RPMI7951 (cell line): ENCODE measurements around the gene PLEKHF1. TPM values are rescaled to one million over a fixed set of nuclear protein-coding genes. Genes with fewer than 3 reads are reported as not detected.
"Not testable (repeated sequence)": the region's sequence is repeated elsewhere in the genome, so short reads cannot be mapped to it uniquely, and the experiment has no call there.

Source experiments
- DNase-seq: peaks from one replicate; pipeline ENCODE4 v3.0.0-alpha.2; 2012; ENCODE audit warnings: low read depth
- total RNA-seq: library from RNA; depleted of rRNA; stranded (reverse); fragments of >200 nt; shearing (Covaris generic); gene quantifications from 2 replicates; pipeline ENCODE4 v1.2.3, GENCODE V29; 2014; rRNA removed

PLEKHF1 gene, protein sequence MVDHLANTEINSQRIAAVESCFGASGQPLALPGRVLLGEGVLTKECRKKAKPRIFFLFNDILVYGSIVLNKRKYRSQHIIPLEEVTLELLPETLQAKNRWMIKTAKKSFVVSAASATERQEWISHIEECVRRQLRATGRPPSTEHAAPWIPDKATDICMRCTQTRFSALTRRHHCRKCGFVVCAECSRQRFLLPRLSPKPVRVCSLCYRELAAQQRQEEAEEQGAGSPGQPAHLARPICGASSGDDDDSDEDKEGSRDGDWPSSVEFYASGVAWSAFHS
- total RNA-seq = 12.9 and 14.3 TPM in 2 replicates

DNA sequence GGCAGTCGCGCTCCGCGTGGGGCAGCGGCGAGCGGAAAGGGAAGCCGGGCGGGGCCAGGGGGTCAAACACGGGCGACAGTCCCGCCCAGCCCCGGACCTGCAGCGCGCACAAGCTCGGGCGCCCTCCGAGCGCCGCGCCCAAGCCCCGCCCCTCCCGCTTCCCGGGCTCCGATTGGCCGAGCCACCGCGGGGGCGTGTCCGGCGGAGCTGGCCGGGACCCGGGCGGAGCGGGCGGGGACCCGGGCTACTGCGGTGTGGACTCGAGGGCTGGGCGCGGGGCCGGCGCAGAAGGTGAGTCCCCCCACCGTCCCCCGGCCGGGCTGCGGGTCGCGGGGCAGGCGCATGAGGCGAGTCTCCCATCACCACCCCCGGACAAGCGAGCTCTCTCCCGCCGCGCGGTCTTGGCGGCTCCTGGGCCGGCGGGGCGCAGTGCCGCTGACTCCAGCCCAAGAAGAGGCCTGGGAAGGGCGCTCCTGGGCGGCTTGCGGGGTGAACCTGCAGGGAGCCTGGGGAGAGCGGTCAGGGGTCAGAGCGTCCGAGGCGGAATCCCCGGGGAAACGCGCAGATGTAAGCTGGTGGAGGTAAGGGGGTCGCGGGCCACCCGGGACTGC is at the start of gene PLEKHF1:
TSS of gene PLEKHF1 (plus strand) at position 247 of the 611 bp plus-strand sequence. CDS start 8,379 bp downstream, outside the sequence.
- peak; percentile 82 for DNase-seq

DNA sequence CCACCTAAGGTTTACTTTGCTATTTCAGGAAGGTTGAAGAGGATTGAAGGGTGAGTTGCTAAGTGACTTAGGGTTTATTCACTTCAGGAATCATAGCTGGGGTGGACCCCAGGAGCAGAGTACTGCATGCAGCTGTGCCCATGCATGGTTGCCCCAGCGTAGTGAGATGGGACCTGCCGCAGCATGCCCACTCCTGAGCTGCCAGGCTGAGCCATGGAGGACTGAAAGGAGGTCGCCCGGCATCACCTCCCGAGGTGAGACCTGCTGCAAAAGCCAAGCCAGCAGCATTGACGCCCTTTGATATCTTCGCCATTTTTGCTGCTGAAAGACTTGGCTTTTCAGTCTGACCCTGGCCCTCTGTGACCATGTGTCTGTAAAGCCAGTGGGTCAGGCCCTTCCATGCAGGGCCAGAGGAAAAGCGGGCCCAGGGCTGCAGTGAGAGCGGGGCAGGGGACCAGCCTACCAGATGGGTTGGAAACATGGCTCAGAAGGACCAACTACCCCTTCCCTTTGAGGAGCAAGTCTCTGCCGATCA is 49.3 kb upstream of the PLEKHF1 start:
- no peak for DNase-seq

DNA sequence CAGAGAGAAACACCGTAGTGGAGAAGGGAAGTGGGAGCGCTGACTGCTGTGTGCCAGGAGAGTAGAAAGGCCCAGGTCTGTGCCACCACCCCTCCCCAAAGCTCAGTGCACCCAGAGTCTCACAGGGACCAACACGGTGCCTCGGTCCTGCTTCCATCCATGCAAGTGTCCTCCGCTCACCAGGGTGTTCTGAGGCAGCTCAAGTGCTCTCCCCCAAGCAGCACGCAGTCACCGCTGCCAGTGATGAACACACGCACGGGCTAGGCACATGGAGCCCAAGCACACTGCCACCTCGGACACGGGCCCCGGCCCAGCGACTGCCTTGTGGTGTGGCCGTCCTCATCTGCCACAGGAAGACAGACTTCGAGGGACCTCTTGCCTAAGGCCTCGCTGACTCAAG is 48.7 kb upstream of the PLEKHF1 start:
- DNase-seq = no peak

DNA sequence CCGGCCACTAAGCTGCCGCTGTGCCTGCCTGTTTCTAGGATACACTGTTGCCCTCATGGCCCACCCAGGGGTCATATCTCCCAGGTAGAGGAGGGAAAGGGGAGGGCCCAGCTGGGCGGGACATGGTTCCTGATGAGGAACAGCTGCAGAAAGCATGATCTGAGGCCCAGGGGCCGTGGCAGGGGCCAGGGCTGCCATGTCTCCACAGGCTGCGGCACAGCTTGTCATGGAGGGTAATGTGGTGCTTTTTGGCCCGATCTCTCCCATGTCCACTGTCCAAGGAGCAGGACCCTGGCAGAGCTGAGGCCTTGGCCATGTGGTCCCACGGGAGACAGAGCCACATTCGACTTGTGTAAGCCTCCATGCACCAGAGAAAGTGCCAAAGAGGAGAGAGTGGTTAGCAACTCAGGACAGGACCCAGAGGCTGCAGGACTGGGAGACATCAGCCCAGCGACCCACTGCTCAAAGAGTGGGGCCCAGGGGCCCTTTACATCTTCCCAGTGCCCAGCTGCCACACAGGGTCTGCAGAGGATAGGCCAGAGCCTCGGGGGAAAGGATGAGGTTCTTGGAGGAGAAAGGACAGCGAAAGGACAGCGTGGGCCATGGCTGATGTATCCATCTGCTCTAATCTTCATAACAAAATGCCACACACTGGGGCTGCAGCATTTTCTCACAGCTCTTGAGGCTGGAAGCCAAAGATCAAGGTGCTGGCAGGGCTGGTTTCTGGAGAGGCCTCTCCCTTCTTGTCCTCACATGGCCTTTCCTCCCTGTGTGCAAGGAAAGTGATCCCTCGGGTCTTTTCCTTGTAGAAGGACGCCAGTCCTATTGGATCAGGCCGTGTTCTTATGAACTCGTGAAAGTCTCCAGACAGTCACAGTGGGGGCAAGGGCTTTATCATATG is 47.6 kb upstream of the PLEKHF1 start:
- no peak for DNase-seq

DNA sequence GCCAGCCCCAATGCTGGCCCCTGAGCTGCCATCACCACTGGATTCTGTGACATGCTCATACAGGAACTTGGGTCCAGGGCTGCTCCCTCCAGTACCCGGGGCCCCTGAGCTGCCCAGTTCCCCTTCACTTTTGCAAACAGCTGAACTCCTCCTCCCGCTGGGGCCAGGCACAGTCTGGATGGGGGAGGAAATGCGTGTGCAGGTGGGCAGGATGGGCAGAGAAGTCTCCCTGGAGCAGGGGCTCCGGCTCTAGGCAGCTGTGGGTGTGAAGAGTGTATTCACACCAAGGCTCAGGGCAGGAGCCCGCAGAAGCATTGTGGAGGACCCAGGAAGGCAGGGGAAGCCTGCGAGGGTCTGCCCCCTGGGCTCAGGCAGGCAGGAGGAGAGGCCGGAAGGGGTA is 46.8 kb upstream of the PLEKHF1 start:
- DNase-seq = no peak

DNA sequence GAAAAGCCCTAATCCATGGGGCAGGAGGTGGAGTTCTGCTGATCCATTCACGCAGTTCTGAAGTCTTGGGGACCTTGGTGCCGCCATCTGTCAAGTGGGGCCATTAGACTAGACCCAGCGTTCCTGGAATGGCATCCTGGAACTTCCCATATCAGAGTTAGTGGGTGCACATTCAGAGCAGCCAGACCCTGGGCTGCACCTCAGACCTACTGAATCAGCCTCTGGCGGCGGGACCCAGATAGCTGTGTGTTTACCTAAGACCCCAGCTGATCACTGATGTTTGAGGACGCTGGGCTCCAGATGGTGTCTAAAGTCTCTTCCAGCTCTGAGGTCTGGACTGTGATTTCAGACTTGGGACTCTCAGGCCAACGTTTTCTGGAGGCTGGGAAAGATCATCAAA is 46.4 kb upstream of the PLEKHF1 start:
- DNase-seq = no peak

DNA sequence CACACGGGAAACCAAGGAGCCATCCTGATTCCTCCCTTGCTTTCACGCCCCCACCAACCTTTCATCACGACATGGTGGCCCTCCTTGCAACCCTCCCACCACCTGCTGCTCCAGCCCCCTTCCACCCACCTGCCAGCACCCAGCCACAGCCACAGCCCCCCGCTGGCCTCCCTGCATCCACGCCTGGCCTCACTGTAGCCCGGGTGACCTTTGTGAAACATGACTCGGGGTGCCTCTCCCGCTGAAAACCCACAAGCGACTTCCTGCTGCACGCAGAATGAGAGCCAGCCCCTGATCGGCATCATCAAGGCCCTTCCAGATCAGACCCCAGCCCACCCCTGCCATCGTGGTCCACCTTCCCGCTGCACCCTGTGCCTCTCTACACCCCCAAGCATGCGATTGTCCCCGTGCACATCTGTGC is 44.3 kb upstream of the PLEKHF1 start:
- DNase-seq = no peak

DNA sequence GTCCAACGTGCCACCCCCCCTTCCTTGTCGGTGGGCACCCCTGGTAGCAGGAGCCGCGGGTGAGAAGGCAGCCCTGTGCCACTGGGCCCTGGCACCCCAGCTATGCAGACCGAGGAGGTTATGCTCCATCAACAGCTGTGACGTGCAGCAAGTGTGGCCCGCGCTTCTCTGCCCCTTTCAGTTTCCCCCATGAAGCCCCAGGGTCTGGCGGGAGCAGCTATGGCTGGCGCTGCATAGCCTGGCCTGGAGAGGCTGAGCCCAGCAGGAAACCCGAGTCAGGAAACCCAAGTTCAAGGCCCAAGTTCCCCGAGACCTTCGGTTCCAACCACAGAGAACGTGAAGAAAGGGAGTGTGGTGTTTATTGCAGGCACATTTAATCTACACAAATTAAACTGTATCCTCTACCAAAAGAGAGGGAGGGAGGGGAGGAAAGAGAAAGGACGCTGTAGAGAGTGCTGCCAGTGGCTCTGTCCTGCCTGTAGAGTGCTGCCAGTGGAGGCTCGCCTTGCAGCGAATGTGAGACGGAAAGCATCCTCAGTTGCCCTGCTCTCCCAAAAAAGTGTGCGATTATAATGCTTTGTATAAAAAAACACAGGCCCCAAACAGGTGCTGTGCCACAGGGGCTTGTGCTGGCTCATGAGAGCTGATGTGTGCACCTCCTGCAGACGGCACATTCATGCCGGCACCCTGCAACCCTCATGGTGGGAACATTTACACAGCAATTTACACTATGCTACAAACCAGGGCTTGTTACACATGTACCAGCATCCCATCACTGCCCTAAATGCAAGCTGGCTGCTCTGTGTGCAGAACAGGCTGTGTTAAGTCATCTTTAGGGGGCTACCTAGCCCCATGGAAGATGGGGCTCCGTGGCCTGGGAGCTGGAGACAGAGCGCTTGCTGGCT is 42.8 kb upstream of the PLEKHF1 start:
- peak; percentile 38 for DNase-seq

DNA sequence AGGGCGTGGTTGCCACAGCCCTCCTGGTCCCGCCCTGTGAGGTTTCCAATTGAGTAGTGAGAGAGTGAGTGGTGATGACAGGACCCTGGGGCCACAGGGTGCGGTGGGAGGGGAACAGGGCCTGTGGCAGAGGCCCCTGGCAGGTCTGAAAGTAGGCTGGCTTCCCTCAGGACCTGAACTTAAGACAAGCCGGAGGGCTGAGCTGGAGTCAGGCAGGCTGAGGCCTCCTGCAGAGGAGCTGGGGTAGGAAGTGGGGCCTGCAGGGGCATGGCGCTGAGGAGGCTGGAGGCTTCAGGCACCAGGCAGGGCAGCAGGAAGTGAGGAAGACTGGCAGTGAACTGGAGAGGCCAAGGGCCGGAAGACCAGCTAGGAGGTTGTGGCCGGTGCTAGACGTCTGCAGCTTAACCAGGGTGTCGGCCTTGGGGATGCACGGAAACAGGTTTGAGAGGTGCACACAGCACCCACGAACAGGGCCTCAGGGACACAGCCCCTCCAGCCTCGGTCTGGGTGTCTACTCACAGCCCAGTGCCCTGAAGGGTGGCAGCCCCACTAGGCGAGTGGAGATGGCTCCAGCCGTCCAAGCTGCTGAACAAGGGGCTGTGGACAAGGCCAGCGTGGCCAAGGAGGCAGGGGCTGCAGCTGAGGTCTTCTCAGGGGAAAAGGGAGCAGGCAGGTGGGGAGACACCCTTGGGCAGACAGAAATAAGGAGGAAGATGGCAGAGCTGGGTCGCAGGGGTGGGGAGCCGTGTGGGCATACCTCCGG is 41.4 kb upstream of the PLEKHF1 start:
- DNase-seq = no peak

DNA sequence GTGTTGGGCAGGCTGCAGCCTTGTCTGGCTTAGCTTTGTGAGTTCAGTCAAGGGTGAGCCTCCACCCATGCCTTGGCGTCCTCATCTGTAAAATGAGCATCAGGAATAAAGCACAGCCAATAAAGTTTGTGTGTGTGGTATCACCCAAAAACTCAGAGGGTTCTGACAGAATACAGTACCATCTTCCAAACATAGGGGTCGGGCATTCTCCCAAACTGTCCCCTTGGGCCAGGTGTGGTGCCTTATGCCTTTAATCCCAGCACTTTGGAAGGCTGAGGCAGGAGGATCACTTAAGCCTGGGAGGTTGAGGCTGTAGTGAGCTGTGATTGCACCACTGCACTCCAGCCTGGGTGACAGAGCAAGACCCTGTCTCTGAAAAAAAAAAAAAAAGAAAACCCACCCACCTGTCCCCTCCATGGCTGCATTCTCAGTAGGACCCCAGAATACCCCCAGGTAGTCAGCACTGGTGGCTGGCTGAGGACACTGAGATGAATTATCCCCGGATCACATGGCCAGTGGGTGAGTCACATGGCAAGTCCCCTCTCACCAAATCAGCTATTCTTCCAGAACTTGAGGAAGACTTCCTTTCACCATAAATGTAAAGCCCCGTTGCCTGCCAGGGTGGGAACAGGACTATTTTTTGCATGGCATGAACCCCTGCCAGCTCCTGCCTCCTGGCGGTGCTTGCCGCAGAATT is 40.6 kb upstream of the PLEKHF1 start:
- peak; percentile 8 for DNase-seq

DNA sequence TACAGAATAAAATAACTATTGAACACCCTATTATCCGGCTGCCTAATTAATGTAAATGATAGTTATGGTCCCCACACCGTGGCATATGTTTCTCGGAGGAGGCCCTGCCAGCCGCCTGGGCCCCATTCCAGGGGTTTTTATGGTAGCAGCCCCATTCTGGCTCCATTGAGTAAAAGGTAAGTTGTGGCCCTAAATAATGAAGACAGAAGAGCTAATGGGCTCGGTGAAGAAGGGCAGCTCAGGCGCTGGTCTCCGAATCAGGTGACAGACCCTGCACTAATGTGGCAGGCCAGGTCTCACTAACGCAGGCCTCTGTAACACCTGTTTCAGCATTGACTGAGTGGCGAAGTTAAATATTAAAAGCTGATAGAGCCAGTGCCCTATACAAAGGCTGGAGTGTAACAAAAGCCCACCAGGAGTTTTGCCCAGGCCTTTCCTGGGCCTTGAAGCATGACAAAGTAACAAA is 40.0 kb upstream of the PLEKHF1 start:
- DNase-seq = no peak

DNA sequence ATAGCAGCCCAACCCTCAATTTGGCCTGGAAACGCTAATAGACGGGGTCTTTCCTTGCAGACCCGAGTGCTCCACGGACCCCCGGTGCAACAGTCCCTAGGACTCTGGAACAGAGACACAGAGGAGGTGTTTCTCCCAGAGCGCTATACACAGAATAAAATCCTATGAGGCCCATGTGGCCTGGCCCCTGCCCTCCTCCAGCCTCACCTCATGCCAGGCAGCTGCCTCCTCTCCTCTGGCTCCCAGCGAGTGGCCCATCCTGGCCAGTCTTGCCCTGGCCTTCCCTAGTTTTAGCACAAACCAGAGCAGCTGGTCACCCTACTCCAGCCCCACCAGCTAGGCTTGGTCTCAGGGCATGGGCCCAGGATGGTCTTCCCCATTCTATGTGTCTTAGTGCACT is 38.9 kb upstream of the PLEKHF1 start:
- DNase-seq = no peak

DNA sequence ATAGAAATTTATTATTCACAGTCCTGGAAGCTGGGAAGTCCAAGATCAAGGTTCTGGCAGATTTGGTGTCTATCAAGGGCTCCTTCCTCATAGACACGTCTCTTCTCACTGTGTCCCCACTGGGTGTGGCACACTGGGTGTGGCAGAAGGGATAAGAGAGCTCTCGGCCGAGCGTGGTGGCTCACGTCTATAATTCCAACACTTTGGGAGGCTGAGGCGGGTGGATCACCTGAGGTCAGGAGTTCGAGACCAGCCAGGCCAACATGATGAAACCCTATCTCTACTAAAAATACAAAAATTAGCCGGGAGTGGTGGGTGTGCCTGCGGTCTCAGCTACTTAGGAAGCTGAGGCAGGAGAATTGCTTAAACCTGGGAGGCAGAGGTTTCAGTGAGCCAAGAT is 38.4 kb upstream of the PLEKHF1 start:
- DNase-seq = not testable (repeated sequence)

DNA sequence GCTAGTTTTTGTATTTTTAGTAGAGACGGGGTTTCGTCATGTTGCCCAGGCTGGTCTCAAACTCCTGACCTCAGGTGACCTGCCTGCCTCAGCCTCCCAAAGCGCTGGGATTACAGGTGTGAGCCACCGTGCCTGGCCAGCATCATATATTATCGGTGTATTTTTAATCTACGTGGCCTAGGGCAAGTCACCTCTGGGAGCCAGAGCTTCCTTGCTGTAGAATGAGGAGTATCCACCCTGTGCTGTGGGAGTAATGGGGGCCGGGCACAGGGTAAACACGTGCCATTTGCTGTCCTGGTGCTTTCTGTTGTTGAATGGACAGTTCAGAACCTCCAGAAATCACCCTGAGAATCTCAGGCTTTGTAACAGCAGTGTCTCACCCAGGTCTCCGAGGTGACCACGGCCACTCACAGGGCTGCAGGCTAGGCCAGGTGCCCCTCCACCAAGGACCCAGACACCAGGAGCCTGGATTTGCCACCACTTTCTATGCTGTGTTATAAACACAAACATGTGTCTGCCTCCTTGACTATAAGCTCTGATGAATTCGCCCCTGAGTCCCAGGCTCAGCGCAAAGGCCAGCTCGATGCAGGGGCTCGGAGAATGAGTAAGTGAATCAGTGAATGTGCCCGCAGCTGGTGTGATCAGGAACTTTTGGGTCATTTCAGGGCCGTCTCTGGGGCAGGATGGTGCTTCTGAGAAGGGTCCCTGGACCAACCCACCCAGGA is 36.4 kb upstream of the PLEKHF1 start:
- DNase-seq = no peak

DNA sequence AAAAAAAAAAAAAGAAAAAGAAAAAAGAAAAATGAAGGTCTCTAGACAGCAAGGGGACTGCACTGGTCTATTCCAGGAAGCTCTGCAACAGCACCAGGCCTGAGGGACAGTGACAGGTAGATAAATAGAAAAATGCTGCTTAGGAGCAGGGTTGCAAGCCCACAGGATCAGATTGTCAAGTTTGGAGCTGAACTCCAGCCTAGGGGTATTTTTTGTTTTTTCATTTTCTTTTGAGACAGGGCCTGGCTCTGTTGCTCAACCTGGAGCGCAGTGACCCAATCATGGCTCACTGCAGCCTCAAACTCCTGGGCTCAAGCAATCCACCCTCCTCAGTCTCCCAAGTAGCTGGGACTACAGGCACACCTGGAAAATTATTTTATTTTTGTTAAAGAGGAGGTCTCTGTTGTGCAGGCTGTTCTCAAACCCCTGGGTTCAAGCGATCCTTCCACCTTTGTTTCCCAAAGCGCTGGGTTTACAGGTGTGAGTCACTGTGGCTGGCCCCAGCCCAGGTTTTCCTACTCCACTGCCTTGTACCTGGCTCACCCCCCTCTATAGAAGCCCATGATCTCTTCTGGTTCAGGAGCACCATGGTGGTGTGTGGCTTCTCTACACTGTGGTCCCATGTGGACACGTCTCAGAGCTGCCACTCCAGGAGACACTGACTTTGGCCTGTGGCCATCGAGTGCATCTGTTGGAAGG is 35.3 kb upstream of the PLEKHF1 start:
- DNase-seq = no peak

DNA sequence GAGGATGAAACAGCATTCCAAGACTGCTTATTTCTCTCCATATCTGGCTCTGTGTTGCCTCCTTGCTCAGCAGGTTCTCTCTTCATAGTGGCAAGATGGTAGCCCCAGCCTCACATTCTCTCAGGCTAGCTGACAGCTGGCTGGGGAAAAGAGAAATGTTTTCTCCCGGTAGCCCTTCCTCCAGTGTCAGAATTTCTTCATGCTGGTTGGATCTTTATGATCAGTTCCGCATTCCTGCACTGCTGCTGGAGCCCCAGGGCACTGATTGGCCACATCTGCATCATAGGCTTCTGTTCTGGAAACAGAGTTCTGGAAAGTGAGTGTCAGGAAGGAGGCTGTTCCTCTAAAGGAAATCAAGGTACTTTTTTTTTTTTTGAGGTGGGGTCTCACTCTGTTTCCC is 34.6 kb upstream of the PLEKHF1 start:
- peak; percentile 48 for DNase-seq

DNA sequence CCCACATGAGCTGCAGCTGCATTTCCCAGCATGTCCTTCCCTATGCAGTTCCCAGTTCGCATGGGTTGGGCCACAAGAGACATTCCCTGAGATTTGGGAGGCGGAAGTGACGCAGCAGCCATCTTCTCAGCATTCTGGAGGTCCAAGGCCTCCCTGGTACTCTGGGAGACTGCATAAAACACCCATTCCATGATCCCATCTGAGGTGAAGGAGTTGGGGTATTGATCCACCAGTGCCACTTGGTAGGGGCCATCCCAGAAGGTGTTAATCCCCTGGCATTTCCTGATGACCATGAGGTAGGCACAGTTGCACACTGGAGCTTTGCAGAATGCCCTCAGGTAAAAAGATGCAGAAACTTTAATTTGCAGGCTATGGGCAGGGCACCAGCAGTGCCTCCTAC is 33.8 kb upstream of the PLEKHF1 start:
- DNase-seq = no peak

DNA sequence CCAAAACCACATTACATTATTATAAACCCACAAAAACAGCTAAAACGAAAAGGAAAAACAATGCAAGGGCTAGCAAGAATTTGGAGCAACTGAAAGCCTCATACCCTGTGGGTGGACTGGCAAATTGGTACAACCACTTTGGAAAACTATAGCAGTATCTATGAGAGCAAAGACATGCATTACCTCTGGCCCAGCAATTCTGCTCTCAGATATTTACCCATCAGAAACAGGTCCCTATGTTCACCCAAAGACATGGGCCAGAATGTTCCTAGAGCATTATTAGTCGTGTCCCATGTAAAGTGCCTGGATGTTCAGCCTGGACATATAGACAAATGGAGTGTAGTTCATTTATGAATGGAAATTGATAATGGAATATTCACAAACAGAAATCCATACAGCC is 31.3 kb upstream of the PLEKHF1 start:
- DNase-seq = no peak
